Activated CD8-positive, alpha-beta T cell treated with anti-CD3 and anti-CD28 coated beads for 36 hours (primary cell): Measurements from ENCODE around the gene RELN. TPM values are rescaled to one million over a fixed set of nuclear protein-coding genes. Genes with fewer than 3 reads are reported as not detected.

Experiments used
- ATAC-seq: fragments of 200-7000 bp; cut with Tn5 transposase; one replicate; pipeline ENCODE4 v1.10.0; 2021; ENCODE audit warnings: mild to moderate bottlenecking, moderate library complexity
- CTCF ChIA-PET: fragments of 350-600 bp; sonication (Branson Sonifier 250); formaldehyde crosslinking; loops from one replicate; lab custom pipeline; 2021; ENCODE audit warnings: antibody characterized with exemption; lab: Charles Lee
- POLR2A ChIA-PET: fragments of 350-600 bp; sonication (Branson Sonifier 250); formaldehyde crosslinking; loops from one replicate; lab custom pipeline; 2021; ENCODE audit warnings: antibody characterized with exemption; lab: Charles Lee
- DNase-seq: peaks from one replicate; pipeline ENCODE4 v3.0.0-alpha.2; 2020
- H3K27ac Mint-ChIP-seq: one replicate; pipeline ENCODE4 v1.8.0; 2021; ENCODE audit warnings: mild to moderate bottlenecking, mixed read lengths
- H3K27me3 Mint-ChIP-seq: one replicate; pipeline ENCODE4 v1.8.0; 2021; ENCODE audit warnings: mixed read lengths
- H3K36me3 Mint-ChIP-seq: one replicate; pipeline ENCODE4 v1.8.0; 2021; ENCODE audit warnings: low read depth, mixed read lengths
- H3K4me1 Mint-ChIP-seq: one replicate; pipeline ENCODE4 v1.8.0; 2021; ENCODE audit warnings: low read depth, mixed read lengths
- H3K4me3 Mint-ChIP-seq: one replicate; pipeline ENCODE4 v1.8.0; 2021; ENCODE audit warnings: mild to moderate bottlenecking, moderate library complexity, mixed read lengths
- H3K9me3 Mint-ChIP-seq: one replicate; pipeline ENCODE4 v1.8.0; 2021; ENCODE audit warnings: mixed read lengths
- intact Hi-C: fragments of 100-400 bp; cut with micrococcal nuclease; formaldehyde crosslinking; loops from one replicate; pipeline ENCODE4 v1.10.0; 2022
- total RNA-seq, 2 experiments: library from RNA; stranded (reverse); gene quantifications; one replicate each; pipeline ENCODE4 v1.2.3, GENCODE V29; 2021
- TF ChIP-seq, protein P1 (sequence below): fragments of 200-600 bp; IDR thresholded peaks from one replicate; pipeline ENCODE4 v1.8.0; 2022; ENCODE audit warnings: antibody characterized with exemption, mild to moderate bottlenecking

The RELN gene
- total RNA-seq, 2 experiments from 2014 or later = not detected

DNA sequence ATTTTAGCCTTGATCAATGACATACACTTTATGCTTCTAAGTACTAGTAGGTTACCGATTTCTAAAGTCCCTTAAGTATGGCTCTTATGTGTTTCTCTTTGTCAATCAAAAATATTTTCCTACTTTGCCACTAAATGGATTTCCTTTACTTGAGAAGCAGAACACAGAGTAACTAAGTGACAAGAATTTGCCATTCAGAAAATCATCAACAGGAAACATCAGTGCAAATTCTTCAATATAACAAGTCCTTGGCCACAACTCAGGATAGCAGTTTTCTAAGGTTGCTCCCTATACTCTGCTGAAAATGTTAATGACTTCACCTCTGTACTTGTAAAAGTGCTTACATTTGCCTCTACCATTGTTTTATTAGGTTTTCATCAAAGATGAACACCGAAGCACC, 303.8 kb downstream of the RELN start:
- Mint-ChIP-seq H3K36me3 (no peaks in the 10 kb centered on the region), H3K27me3 (peaks cover 1% of the 10 kb centered on the region), H3K4me3 (no peak overlapping the region), H3K9me3 (no peaks in the 10 kb centered on the region), H3K27ac (no peak overlapping the region), H3K4me1 (no peaks in the 10 kb centered on the region)
- ATAC-seq (no peak), DNase-seq (no peak)
- ChIA-PET POLR2A (no interaction called here), CTCF (no interaction called here)
- TF ChIP-seq, protein P1, sequence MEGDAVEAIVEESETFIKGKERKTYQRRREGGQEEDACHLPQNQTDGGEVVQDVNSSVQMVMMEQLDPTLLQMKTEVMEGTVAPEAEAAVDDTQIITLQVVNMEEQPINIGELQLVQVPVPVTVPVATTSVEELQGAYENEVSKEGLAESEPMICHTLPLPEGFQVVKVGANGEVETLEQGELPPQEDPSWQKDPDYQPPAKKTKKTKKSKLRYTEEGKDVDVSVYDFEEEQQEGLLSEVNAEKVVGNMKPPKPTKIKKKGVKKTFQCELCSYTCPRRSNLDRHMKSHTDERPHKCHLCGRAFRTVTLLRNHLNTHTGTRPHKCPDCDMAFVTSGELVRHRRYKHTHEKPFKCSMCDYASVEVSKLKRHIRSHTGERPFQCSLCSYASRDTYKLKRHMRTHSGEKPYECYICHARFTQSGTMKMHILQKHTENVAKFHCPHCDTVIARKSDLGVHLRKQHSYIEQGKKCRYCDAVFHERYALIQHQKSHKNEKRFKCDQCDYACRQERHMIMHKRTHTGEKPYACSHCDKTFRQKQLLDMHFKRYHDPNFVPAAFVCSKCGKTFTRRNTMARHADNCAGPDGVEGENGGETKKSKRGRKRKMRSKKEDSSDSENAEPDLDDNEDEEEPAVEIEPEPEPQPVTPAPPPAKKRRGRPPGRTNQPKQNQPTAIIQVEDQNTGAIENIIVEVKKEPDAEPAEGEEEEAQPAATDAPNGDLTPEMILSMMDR = no peak
- intact Hi-C loops = no loop called here

DNA sequence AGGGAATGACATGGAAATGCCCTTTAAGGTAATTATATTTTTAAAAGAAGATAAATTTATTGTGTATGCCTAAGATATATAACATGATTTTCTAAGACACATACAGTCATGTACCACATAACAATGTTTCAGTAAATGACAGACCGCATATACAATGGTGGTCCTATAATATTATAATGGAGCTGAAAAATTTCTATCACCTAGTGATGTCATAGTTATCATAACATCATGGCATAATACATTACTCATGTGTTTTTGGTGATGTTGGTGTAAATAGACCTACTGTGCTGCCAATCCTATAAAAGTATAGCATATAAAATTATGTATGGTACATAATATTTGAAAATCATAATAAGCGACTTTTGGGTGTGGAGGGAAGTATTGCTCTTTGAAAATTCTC, 306.1 kb downstream of the RELN start:
- no peak overlapping the region for H3K4me3 Mint-ChIP-seq
- intact Hi-C loops = no loop called here
- ChIA-PET CTCF (no interaction called here), POLR2A (no interaction called here)
- H3K27ac Mint-ChIP-seq = no peak overlapping the region
- TF ChIP-seq, protein P1 = no peak
- no peaks in the 10 kb centered on the region for H3K4me1 Mint-ChIP-seq
- H3K36me3 Mint-ChIP-seq = no peaks in the 10 kb centered on the region
- no peaks in the 10 kb centered on the region for H3K9me3 Mint-ChIP-seq
- DNase-seq = no peak
- H3K27me3 Mint-ChIP-seq = peaks cover 1% of the 10 kb centered on the region
- no peak for ATAC-seq

DNA sequence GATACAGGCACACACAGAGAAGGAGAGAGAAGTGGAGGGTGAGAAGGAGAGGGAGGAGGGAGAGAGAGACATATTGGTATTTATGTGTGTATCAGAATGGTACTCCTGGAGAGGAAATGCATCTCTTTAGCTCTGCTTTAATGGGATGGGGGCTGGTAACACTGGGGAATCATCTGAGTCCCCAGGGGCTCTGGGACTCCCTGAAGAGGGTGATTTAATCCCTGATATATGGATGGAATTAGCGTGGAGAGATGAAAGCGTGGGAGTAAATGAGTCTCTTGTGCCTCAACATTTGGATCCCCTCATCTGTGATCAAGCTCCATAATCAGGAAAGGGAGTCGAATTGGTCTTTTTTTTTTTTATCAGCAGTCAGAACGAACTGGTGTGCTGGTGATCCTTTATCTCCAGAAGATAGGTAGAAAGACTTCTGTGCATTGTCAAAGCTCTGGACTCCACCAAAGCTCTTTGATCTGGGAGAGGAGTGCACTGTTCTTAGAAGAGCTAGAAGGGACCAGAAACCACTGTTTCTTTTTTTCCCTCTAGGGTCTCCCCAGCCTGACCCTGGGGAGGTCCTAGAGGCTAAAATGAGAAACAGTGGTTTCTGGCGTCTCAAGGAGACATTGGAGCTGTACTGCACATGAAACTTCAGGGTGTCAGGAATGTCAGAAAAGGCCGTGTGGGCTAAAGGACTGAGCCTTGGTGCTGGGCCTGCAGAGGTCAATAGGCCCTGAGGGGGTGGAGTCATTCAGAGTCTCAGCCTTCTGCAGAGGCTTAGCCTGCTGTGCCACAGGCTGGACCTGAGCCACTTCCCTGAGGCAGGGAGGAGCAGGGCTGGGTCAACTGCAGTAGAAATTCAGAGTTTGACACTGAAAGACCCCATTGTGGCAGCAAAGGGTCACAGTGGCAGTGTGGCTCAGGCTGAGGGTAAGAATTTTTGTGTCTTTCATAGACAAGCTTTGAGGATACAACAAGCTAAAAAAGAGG, 309.0 kb downstream of the RELN start:
- intact Hi-C loops = no loop called here
- peaks cover 3% of the 10 kb centered on the region for H3K9me3 Mint-ChIP-seq
- H3K27me3 Mint-ChIP-seq = no peaks in the 10 kb centered on the region
- H3K4me3 Mint-ChIP-seq = no peak overlapping the region
- no peak overlapping the region for H3K27ac Mint-ChIP-seq
- no peaks in the 10 kb centered on the region for H3K36me3 Mint-ChIP-seq
- TF ChIP-seq, protein P1 = no peak
- ATAC-seq (no peak), DNase-seq (no peak)
- POLR2A ChIA-PET = no interaction called here
- no peaks in the 10 kb centered on the region for H3K4me1 Mint-ChIP-seq
- CTCF ChIA-PET = interaction anchor here (0.5 kb wide), 1 partner anchor 106 kb away, joined by 3 read pairs; no protein-coding TSS in a partner anchor

DNA sequence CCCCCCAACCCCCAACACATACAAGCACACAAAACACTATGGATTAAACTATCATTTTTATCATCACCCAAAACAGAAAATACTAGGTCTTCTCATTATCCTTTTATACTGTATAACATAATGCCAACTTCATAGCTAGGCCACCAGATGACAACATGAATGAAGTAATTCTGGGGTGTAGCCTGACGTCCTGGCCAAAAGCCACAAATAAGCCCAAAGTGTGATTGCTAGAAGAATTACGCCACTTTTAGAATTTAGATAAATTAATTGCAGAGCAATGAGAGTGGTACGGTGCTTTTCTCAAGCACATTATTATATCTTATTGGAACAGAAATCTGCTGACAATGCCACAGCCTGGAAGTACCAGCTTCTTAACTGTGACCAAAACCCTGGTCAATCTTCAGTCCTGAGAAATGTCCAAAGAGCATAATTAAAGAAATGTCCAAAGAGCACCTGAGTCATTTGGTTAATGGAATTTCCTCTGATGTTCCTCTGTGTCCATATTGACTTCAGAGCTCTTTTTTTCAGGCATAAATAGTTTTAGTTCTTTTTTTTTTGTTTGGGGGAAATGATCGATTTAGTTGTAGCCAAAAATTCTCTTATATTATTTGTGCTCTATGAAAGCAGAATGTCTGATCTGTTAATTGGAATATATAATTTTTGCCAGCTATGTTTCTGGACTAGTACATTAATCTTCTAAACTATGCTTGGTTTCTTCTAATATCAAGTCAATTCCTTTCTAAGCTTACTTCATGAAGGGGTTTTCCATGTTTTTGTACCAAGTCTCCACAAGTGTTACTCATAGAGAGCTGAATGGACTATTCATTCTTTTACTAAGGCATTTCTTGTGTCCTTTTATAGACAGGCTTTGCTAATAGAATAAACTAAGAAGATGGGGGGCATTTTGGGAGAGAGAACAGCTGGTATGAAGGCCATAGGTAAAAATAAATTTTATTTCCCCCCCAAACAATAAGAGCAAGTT, 310.0 kb downstream of the RELN start:
- no peak overlapping the region for H3K4me3 Mint-ChIP-seq
- ChIA-PET POLR2A (no interaction called here), CTCF (interaction anchor here (1.0 kb wide), 1 partner anchor 131 kb away, joined by 3 read pairs; no protein-coding TSS in a partner anchor)
- no peaks in the 10 kb centered on the region for H3K27me3 Mint-ChIP-seq
- peaks cover 3% of the 10 kb centered on the region for H3K9me3 Mint-ChIP-seq
- no peak overlapping the region for H3K27ac Mint-ChIP-seq
- ATAC-seq = no peak
- no peak for DNase-seq
- intact Hi-C loops = no loop called here
- TF ChIP-seq, protein P1 = no peak
- no peaks in the 10 kb centered on the region for H3K4me1 Mint-ChIP-seq
- no peaks in the 10 kb centered on the region for H3K36me3 Mint-ChIP-seq
